ENCODE measurements around the gene NCOR1. TPM values are rescaled to one million over a fixed set of nuclear protein-coding genes. Genes with fewer than 3 reads are reported as not detected.

The NCOR1 gene
- total RNA-seq, 1 donor from 2014 or later, result 114 TPM

GRCh38 chr17:16025202-16025601 is 190.1 kb downstream of the NCOR1 start:
- DNase-seq, result no peak

DNA sequence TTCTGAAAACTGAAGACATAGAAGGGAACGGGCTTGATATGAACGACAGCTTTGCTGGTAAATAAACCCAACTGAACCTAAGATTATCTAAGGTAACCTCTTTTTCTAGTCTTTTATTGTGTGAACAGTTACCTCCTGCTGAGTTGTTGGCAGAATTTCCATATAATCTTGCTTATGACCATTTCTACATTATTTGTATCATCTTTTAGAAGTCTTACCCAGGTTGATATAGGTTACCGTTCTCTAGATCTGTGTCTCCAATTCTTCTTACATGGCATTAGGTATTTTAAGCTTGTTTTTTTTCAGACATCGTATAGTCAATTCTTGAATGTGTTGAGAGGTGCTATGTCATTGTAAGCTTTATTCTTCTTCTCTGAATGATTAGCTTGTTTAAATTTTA is 191.5 kb downstream of the NCOR1 start:
- DNase-seq, result no peak

GRCh38 chr17:16019347-16019746 is 196.0 kb downstream of the NCOR1 start:
- no peak for DNase-seq

- DNase-seq, result peak; percentile 95
Measured at GRCh38 chr17:16013943-16014407, 201.4 kb downstream of the NCOR1 start.

DNA sequence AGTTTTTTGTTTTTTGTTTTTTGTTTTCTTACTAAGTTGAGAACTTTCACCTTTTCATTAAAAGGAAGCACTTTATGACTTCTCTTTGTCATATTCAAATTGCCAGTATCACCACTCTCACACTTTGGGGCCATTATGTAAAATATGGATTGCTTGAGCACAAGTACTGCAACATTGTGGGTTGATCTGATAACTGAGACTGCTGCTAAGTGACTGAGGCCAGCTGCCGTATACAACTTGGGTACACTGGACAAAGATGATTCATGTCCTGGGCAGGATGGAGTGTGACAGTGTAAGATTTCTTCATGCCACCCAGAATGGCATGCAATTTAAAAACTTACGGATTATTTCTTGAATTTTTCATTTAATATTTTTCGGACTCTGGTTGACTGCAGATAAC is 207.9 kb downstream of the NCOR1 start:
- no peak for DNase-seq

DNA sequence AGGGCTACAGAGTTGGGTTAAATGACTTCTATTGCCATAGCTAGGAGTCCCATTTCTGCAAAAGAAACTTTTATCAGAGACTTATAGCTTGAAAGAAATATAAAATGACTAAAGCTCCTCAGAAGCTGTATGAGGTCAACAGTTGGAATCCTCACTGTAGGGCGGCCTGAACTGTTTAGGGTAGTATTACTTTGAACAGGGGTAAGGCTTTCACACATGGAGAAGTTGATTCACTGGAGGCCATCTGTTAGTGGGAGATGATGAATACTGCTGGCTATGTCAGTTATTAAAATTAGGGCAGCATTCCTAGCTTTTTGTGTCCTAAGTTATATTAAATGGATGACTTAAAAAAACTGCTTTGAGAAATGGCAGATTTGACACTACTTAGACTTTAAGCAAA is 209.7 kb downstream of the NCOR1 start:
- DNase-seq, result no peak

DNA sequence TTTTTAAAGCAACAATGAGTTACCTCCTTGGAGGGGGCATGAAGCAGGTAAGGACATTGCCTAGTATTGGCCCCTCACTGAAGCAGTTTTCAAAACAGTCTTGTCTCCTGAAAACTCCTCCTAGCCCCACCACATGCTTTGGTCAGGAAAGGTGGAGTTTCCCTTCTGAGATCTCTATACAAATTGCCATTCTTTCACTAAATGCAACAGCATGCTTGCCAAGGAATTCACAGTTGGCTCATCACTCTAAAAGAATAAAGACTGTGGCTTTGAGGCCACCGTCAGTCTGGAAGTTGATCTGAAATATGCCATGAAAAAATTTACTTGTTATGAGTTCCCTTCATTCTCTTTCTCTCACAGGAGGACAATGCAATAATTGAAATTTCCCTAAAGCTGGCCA is 211.5 kb downstream of the NCOR1 start:
- DNase-seq, result peak; percentile 66

- no peak for DNase-seq
Measured at GRCh38 chr17:16002708-16003260, 212.6 kb downstream of the NCOR1 start.

- DNase-seq, result no peak
Measured at GRCh38 chr17:16001226-16001897, 214.0 kb downstream of the NCOR1 start.

GRCh38 chr17:15999974-16000827 is 215.1 kb downstream of the NCOR1 start:
- DNase-seq, result peak; percentile 45

DNA sequence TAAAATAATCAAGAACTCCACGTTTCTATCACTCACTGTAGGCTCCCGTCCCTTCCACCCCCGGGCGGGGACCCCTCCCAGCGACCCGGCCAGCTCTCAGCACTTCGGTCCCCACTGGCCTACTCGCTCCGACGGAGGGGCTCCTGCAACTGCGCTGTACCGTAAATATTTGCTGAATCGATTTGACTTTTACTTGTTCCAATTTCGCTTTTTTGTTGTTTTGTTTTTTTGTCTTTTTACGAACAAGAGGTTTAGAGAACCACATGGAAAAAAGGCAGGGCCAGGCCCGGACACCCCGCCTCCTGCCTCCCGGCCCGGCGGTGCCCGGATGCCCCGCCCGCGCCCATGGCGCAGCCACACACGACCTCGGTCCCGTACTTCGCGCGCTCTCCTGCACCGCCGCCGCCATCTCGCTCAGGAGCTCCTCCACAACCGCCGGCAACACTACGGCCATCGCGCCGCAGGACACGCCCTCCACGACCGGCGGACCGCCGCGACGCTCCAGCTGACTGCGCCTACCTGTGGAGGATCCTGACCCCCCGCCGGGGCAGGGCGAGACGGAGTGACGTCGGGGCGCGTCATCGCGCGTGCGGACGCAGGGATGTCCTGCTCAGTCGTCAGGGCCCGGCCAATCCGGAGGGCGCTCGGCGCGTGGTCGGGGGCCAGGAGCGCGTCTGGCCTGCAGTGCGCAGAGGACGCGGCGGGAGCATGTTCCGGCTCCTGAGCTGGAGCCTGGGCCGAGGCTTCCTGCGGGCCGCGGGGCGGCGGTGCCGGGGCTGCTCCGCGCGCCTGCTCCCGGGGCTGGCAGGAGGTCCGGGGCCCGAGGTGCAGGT is 216.0 kb downstream of the NCOR1 start, which contains the start of the genes TTC19 and ZSWIM7:
TTC19 (plus strand) TSS at position 684 of the 833 bp plus-strand sequence; CDS start at position 709, 25 bp downstream.
ZSWIM7 (minus strand) TSS at position 564 of the 833 bp plus-strand sequence; CDS start at position 454, 110 bp downstream.
- DNase-seq, result peak; percentile 98

- no peak for DNase-seq
Measured at GRCh38 chr17:15998031-15998562, 217.2 kb downstream of the NCOR1 start.

DNA sequence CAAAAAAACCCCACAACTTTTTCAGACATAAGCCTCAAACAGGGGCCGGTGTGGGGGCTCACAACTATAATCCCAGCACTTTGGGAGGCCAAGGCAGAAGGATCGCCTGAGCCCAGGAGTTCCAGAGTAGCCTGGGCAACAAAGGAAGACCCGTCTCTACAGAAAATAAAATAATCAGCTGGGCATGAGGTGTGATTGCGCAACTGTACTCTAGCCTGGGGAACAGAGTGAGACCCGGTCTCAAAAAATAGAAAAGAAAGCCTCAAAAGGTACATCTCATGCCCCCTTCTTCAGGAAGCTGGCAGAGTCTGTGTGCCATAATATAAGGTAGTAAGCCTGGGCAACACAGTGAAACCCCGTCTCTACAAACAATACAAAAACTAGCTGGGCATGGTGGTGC is 219.0 kb downstream of the NCOR1 start:
- no peak for DNase-seq

GRCh38 chr17:15981646-15982580 is 233.4 kb downstream of the NCOR1 start:
- no peak for DNase-seq

- no peak for DNase-seq
Measured at GRCh38 chr17:15981208-15981607, 234.1 kb downstream of the NCOR1 start.

Other genes starting within 250 kb of the NCOR1 start
- gene ZSWIM7, start 215.8 kb downstream of the NCOR1 start, total RNA-seq, result 16.0 and 17.2 TPM in 2 replicates
- 73.8 and 78.8 TPM in 2 replicates for gene TTC19, start 215.7 kb downstream of the NCOR1 start, total RNA-seq
- gene PIGL, start 1.7 kb upstream of the NCOR1 start, total RNA-seq, result 9.2 and 10.1 TPM in 2 replicates
- gene CENPV, start 137.9 kb upstream of the NCOR1 start, total RNA-seq, result 8.2 and 14.1 TPM in 2 replicates
- 1,676 and 1,882 TPM in 2 replicates for gene UBB, start 165.6 kb upstream of the NCOR1 start, total RNA-seq
- gene TRPV2, start 200.0 kb upstream of the NCOR1 start, total RNA-seq, result 40.0 and 48.8 TPM in 2 replicates

All from dermis blood vessel endothelial cell (primary cell).